GOT3 (cell line): ENCODE measurements around the gene HOXA4.
A peak's percentile ranks its signal among the peaks of the same experiment; 100 is the strongest.

ENCODE experiments used
- DNase-seq: peaks from one replicate; lab custom pipeline; 2025; ENCODE audit warnings: mixed read lengths; lab: John Stamatoyannopoulos, UW

The HOXA4 gene

DNA sequence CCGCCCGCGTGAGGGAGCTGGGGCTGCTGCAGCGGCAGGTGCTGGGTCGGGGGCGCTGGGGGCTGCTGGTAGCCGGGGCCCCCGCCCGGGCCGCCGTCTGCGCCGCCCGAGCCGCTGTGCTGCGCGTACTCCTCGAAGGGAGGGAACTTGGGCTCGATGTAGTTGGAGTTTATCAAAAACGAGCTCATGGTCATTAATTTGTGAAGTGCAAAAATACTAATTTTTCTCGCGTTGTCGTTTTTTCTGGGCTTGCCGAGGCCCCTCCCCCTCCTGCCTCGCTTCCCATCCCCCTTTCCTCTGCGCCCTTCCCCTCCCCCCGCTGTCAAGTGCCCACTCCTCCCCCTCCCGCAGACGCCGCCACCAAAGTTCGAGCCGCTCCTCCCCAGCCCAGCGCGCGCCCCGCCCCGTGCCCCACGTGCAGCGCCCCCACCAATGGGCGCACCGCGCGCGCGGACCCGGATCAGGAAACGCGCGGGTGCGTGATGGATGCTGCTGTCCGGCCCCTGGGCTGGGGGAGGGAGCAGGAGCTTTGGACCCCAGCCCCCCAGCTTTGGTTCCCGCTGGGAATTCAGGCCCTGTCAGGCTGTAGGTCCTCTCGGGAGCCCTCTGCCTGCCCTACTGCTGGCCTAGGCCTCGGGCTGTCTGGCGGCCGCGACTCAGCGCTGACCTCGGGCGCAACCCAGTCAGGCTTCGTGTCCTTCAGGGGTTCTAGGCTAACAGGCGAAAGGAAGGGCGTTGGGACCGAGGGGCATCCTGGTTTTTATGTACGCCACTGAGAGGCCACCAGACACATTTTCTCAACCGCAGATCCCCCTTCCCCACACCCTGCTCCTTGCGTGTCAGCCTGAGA, at the start of gene HOXA4:
TSS of gene HOXA4 (minus strand) at position 218 of the 850 bp plus-strand sequence. CDS start at position 194, 24 bp downstream.
- DNase-seq: peak; percentile 68

DNA sequence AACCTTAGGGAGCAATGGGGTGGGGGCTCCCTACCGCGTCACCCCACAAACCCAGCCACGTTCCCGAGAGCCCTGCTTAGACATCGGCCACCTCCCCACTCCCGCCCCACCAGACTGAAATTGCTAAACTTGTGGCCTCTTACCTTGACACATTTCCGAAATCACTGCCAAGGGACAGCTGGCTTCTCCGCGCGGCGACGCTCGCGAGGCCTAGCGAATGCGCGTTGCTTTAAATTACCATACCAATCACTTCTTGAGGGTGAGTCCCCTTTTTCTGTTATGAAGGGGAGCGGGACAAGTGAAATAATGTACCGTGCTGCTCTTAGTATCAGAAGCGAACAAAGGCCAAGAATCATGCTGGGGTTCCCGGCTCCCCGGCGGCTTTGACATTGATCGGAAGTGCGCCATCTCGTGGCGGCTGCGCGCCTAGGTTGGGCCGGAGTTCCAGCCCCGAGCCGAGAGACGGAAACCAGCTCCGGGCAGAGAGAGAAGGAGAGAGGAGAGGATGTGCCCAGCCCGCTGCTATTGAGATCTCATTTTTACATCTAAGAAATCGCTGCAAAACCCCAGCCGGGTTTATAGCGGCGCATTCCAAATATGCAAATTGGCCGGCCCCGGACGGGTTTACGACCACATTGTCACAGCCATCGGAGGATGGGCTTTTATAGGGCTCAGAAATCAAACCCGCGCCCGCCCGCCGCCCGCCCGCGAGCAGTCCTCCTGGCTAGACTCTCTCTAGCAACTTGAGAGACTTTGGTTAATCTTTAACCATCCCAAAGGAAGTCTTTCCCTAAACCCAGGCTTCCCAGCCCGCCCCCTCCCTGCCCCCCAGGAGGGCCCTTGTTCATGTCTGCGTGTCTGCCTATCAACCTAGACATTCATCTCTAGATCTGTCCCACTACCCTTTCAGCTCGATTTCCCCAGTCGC, 49.2 kb upstream of the HOXA4 start:
- peak; percentile 75 for DNase-seq

DNA sequence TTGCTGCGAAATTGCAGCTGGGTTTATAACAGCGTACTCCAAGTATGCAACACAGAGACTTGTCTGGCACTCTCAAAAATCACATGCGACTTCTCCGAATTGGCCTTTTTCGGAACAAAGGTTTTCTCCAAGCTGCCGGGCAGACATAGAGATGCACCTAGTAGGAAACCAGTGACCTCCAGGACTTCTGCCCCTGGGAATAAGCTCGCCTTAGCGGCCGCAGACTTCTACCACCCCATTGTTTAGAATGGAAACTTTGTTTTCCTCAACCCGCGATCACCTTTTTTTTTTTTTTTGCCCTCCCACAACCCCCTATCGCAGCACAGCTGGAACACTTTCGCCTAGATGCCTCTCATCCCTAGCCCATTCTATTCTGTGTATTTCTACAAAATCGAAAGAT, 48.5 kb upstream of the HOXA4 start:
- no peak for DNase-seq

DNA sequence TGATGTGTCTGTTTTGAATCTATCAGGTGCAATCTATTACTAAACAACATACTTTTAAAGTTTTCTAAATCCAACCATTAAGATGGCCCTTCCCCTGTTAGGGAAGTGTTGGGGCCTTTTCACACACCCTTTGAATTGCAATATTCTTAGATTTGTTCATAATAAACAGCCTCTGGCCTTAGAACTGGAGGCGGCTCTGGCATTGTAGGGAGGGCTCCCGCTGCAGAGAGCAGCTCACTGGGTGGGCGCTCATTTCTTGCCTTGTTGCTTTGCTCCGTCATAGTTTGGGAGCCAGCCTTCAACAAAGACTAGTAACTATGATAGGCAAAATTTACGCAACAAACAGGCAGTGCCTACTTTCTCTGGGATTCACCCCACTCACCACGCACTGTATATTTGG, 47.8 kb upstream of the HOXA4 start:
- no peak for DNase-seq

DNA sequence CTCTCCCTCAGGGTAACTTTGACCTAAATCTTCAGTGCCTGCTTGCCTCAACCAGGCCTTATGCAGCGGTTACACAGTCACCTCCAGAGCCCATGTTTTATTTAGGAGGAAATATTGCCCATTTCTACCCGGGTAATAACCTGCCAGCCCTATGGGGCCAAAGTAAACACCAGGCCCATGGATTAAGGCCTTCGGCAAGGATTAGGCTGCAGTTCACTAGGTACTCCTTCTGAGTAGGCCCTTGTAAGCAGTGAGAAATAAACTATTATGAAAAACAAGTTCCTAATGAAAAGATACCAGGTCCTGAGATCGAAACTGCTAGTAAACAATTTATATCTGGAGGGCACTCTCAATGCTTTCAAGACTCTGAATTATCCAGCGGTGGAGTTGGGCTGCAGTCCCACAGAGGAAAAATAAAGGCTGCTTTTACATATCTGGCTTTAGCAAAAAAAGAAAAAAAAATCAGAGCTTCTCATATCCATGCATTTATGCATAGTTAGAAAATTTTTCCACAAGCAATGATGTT, 47.3 kb upstream of the HOXA4 start:
- DNase-seq: no peak

DNA sequence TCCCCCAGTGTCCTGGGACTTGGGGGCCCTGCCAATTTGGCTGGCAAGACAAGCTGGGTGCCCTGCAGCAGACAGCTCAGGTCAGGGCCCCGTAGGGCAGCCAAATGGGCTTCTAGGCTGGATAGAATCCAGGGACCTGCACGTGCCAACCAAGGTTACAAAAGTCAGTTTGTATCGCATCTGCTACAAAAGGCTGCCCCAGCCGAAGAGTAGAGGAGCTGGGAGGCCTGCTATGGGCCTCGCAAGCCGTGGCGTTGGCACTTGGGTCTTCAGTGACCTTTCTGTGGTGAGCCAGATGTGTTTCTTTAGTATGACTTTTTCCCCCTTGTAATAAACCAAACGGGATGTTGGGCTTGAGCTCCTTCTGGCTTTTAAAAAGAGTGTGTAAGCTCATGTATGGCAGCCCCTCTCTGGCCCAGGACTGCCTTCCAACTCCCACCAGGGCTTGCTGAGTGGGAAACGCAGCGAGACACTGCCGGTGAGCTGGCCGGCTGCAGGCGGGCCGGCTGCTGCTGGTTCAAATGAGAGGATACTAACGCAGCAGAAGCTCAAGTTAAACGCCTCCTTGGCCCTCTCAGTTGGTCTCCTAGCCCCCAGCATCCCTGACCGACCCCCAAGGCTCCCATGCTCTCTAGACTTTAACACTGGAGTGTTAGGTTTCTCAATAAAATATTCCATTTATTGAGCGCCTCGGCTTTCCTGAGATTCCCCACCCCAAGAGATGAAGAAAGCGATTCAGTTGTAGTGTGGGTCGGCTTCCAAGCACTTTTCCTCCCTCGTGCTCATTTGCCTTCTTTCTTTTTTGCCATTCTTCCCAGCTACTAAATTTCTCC, 46.6 kb upstream of the HOXA4 start:
- DNase-seq: no peak

DNA sequence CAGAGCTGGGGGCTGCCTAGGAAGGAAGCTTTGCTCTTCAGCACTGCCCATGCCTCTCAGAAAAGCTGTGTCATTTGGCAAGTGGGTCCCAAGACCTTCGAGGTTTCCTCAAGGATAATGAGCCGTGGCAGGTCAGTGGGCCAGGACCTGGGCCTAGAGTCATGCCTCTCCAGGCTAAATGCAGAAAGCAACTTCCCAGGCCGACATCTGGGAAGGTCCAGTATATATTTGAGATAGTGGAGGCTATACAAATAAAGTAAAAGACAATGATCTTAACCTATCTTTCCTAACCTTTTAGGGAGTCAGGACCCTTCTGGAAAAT, 45.9 kb upstream of the HOXA4 start:
- no peak for DNase-seq

DNA sequence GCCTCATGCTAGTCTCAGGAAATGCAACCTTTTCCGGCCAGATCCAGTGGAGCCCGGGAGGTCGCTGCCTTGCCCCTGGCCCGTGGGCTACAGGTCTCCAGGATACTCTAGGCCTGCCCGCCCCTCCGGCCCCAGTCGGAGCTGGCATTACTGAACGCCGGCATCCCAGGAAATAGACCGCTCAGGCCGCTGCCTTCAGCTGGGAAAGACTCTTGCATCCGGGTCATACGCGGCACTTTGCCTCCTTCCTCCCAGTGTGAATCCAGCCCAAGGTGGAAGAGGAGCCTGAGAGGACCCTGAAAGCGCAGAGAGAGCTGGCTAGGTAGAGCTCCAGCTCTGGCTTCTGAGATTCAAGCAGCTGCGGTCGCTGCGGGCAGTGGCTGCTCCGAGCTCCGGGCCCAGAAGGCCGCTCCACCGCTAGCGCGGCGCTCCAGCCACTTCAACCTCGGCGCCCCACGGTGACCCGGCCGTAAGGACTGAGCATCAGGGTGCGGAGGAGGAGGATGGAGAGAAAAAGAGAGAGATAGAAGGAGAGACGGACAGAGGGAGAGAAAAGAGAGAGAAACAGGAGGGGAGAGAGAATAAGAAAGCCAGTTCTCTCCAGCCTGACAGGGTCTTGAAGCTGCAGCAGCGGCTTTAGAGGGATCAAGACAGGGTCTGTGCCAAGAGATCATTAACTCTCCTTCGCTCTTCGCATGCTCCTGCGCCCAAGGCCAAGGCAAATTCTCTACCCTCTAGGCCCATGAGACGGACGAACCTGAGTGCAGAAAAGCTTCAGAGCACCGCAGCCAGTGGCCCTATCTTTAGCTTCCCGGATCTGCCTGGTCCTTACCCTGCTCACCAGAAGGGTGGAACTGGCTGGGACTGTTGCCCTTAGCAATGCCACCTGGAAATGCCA, 45.3 kb upstream of the HOXA4 start:
- no peak for DNase-seq

DNA sequence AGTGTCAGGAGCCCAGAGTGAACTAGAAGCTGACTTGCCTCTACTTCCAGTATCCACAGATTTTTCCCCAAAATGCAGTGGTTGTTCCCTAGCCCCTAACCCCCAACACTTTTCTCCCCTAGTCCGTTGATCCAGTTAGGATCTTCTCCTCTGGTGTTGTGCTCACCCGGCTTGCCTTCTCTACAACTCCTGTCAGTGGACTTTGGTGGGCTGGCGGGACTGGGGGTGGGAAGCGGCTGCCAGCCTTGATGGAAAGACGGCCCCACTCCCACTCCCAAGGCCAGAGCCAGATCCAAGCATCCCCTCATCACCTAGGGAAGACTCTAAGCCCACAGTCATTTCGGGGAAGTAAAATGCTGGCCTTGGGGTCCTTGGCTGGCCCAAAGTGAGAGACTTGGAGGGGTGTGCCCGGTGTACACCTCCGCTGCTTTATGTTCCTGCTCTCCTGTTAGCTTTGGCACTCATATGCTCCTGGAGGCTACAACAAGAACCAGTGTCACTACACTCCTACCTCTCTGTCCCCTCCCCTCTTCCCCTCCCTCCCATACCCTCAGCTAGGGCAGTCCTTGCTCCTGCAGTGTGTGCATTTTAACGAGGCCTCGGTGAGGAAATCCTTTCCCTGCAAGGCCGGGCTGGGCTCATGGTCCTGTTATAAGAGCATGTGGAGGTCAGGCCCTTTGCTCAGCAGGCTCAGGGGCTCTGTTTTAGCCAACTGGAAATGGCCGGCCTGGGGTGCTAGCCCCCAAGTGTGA, 44.5 kb upstream of the HOXA4 start:
- DNase-seq: no peak

DNA sequence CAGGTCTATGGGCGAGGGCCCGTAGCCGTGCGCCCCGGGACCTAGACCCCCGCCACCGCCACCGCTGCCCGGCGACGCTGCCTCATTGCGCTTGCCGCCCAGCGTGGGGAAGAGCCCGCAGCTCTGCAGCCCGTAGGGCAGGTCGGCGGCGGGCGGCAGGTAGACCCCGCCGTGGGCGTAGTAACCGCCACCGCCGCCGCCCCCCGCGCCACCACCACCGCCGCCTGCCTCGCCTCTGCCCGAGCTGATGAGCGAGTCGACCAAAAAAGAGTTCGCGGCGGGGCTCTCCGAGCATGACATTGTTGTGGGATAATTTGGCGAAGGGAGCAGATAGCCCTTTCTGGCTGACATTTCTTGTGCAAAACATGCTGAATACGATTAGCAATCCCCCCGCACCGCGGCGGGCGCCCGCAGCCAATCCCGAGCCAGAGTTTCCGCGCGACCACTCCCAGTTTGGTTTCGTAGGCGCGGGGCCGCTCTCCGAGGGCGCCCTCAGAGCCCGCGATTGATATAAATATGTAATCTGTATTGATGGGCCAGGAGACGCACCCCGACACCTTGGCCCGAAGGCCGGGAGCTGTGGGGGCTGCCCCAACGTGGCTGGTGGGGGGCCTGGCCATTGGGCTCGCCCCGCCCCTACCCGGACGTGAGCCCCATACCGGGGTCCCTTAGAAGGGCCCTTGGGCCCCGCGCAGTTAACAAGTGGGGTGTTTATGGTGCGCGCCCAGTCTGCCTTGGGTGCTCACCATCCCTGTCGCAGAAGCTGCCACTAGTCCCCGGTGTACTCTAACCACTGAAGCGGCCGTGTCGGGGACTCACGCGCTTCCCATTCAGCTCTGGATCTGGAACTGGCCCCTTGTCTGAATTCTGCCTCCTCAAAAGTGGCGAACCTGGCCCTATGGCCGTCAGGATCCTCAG, 43.7 kb upstream of the HOXA4 start, which contains the start of gene HOXA10:
TSS of gene HOXA10 (minus strand) at position 365 of the 918 bp plus-strand sequence. CDS start at position 351, 14 bp downstream.
- no peak for DNase-seq

DNA sequence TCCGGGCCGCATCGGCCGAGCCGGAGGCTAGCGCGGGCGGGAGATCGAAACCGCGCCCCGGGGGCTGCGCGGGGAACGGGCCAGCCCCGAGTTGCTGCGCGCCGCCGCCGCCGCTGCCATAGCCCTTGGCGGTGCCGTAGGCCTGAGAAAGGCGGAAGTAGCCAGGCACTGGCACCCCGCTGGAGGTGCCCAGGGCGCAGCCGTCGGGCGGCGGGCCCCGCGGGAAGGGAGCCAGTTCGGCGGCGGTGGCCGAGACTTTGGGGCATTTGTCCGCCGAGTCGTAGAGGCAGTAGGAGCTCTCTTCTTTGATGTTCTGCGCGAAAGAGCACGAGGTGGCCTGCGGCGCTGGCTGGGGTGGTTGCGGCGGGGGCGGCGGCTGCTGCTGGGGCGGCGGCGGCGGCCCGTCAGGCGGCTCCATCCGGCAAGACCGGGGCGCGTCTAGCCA, 43.0 kb upstream of the HOXA4 start:
- DNase-seq: no peak

DNA sequence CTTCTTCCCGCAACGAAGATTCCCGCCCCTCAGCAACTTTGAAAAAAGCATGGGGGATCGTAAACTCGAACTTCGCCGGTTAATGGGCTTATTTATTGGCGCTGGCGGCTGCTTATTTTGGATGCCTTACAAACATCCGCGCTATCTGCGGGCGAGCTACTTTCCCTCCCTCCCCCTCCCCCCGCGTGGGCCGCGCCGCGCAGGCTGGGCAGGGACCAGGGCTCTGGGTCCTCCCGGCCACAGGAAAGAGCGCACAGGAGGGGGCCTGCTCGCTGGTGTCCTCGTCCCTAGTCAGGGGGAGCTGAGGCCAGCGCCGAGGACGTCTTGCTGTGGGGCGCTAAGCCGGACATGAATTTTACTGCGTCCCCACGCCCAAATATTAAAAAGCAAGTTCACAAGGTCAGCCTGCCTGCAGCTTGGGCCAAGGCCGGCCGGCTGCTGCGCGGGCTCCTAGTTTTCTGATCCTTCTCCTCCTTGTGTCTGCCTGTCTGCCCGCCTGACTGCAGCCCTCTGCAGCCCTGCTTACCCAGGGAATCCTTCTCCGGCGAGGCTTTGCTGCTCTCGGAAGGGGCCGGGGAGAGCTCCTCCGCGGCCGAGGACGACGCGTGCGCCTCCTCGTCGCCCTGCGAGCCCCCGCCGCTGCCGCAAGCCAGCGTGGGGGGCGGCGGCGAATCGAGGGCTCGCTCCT, 42.4 kb upstream of the HOXA4 start:
- peak; percentile 45 for DNase-seq

DNA sequence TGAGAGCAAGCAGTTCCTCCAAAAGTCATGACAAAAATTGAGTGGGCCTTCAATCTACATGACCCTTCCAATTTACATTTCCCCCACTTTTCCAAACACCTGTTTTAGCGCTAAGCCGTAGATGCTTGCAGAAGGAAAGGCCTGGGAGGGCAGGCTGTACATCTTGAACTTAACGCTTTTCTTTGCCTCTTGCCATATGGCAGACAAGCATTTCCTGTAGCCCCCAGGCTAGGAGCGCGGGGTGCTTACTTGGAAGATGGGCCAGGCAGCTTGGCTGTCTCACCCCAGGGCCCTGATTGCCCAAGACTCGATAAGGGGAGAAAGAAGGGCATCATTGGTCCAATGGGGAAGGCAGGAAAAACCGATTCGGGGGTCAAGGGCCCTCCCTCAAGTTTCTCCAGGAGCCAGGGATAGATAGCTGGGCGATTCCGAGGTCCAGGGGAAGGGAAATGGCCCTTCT, 41.8 kb upstream of the HOXA4 start:
- no peak for DNase-seq

DNA sequence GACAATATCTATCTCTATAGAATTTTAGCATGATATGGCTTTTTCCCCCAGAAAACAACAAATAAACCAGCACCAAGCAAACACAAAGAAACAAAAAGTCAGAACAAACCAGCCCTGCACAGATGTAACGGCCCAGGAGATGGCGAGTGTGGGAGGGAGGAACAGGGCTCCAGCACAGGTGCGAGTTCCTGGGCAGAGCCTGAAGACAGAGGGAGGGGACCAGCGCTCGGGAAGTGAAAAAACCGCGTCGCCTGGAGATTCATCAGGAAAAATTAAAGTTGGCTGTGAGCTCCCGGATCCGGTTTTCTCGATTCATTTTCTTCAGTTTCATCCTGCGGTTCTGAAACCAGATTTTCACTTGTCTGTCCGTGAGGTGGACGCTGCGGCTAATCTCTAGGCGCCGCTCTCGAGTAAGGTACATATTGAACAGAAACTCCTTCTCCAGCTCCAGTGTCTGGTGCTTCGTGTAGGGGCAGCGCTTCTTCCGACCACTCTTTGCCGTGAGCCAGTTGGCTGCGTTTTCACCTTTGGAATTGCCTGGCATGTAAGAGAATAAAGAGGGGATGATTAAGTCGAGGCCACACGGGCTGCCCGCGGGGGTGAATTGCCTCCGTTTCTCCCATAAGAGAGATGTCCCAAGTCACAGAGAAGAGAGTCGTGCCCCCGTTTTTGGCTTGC, 41.2 kb upstream of the HOXA4 start:
- DNase-seq: no peak

DNA sequence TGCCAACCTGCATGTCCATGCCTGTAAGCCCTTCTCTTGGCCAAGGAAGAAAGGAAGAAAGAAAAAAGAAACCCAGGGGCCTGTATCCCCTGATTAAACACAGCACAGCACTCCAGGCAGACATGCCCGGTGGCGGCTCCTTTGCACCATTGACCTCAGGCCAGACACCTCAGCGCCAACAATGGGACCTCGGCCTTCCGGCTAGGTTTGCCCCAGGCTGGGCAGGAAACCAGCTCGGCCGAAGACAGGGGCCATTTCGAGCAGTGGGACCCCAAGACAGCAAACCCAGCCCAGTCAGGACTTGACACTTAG, 40.7 kb upstream of the HOXA4 start:
- no peak for DNase-seq

DNA sequence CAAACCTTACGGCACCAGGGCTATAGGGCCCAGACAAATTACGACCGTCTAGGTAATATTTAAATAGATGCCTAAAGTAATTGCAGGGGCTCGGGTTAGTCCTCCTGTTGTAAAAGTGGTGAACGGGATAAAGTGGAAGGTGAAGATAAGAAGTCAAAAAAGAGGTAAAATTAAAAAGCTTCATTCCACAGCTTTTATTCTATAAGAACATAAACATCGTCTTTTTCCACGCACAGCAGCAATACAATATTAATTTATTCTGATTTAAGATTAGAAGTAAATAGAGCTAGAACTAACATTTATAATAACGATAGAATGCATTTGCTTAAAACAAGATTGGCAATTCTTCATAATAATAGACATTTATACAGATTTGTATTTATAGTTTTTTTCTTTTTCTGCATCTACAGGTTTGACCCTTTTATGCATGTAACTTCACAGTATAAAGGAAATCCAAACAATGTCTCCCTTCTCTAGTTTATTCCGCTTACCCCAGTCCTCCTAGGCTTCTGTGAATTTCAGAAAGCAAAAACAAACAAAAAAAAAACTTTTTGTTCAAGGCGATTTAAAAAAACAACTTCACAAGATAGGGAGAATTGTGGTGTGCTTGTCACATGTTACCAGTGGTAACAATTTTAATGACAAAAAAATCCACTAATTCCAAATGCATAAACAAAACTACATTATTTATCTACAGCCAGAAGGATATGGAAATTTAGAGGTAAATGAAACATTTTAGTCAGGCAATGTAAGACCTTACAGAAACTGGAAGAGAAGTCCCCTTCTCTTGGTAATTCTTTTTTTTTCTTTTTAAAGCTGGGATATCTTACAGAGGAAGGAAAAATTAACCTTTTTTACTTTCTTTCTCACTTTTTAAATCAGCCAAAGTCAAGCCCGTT, 40.1 kb upstream of the HOXA4 start:
- DNase-seq: no peak
